GM23248 (cell line): ENCODE results near the gene ZKSCAN5.

Experiments used
- EZH2 ChIP-seq: fragments of 200-600 bp; sonication (generic); IDR thresholded peaks from 2 replicates; pipeline ENCODE4 v1.6.1; 2018; ENCODE audit warnings: antibody characterized with exemption, mild to moderate bottlenecking; ENCODE audit not compliant: insufficient read depth, poor library complexity, severe bottlenecking
- EZH2phosphoT487 ChIP-seq: fragments of 200-600 bp; sonication (generic); IDR thresholded peaks from 2 replicates; pipeline ENCODE4 v1.6.1; 2018; ENCODE audit warnings: antibody characterized with exemption, moderate library complexity, mild to moderate bottlenecking, low read depth; ENCODE audit not compliant: insufficient read depth

- TF ChIP-seq EZH2, result no peak
- no peak for TF ChIP-seq EZH2phosphoT487
These were observed 3.8 kb upstream of the ZKSCAN5 start for GRCh38 chr7:99500637-99501009.
